Erythroblast (primary cell): ENCODE data around the gene KMT5C.

ENCODE experiments used
- DNase-seq, 2 experiments: peaks; one replicate each; lab custom pipeline; 2025; lab: John Stamatoyannopoulos, UW
- GATA1 ChIP-seq: IDR thresholded peaks from 2 replicates; pipeline ENCODE4 v1.6.1; 2011; ENCODE audit warnings: low read depth, mild to moderate bottlenecking, control low read depth, low read length, moderate library complexity
- POLR2A ChIP-seq: IDR thresholded peaks from 2 replicates; pipeline ENCODE4 v1.6.1; 2011; ENCODE audit warnings: mild to moderate bottlenecking, low read length

Gene KMT5C

GRCh38 chr19:55362990-55363716 is 23.5 kb downstream of the KMT5C start, which contains the start of gene GARIN5B:
TSS of gene GARIN5B (minus strand) at chr19:55363260. CDS start at chr19:55363066, 194 bp downstream.
- TF ChIP-seq POLR2A (no peak), GATA1 (no peak)
- DNase-seq = no peak

- TF ChIP-seq POLR2A (no peak), GATA1 (no peak)
- DNase-seq = no peak
These were observed 25.6 kb downstream of the KMT5C start for GRCh38 chr19:55365245-55365644.

DNA sequence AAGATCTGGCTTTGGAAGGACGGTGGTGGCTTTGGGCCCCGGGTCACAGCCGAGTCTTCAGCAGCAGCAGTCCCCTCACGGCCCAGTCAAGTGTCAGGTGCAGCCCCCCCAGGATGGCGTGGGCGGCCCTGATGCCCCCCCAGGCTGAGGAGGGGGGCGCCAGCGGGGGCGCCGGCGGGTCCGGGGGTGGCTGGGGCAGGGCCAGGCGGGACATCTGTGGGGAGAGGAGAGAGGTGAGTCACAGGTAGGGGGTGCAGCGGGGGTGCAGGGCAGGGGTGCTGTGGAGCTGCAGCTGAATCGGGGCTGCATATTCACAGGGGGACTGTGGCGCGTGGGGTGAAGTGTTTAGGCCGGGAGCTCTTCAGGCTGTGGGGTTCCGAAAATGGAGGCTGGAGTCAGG is 26.3 kb downstream of the KMT5C start:
- no peak for DNase-seq
- TF ChIP-seq GATA1 = no peak

DNA sequence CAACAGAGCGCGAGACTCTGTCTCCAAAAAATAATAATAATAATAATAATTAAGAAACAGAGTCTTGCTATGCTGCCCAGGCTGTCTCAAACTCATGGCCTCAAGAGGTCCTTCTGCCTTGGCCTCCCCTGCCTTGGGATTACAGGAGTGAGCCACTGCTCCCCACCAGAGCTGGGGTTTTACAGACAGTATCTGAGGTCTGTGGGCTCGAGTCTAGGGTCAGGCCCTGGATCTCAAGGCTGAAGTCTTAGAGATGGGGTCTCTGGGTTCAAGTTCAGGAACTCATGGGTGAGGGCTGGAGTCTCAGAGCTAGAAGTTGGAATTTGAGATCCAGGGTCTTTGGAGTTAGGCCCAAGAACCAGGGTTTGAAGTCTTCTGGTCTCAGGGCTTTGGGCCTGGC is 27.1 kb downstream of the KMT5C start:
- TF ChIP-seq POLR2A (no peak), GATA1 (no peak)
- no peak for DNase-seq

- DNase-seq = no peak
These were observed 28.4 kb downstream of the KMT5C start for GRCh38 chr19:55368106-55368505.

DNA sequence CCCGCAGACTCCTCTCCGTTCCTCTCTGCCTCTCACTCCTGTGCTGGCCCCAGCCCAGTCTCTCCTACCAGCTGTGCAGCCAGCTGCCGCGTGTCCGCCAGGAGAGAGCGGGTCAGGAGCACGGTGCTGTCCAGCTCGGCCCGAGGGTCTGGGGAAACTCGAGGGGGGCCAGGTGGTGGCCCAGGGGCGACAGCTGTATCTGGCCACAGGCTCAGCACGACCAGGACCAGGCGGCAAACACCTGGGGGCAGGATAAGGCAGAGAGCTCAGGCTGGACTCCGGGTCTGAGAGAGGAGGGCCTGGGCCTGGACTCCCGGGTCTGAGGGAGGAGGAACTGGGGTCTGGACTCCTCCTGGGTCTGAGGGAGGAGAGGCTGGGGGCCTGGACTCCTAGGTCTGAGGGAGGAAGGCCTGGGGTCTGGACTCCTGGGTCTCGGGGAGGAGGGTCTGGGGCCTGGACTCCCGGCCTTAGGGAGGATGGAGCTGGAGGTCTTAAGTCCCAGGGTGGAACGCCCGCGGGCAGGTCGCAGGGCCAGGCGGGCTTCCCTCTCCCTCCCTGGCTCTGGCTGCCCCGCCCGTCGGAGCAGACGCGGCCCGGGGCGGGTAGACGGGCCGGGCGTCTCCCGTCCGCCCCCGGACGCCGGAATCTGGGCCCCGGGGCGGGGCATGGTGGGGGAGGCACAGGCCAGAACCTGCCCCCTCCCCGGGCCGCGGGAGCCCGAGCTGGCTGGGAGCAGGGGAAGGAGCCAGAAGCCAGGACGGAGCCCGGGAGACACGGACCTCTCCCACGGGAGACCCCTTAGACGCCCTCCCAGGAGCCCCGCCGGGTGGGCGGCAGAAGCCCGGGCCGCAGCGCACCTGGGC is 29.3 kb downstream of the KMT5C start:
- no peak for DNase-seq
- no peak for TF ChIP-seq GATA1
- no peak for TF ChIP-seq POLR2A

More at GRCh38 chr19:55368106-55368505, 28.4 kb downstream of the KMT5C start:
- no peak for TF ChIP-seq POLR2A
- TF ChIP-seq GATA1 = no peak

GRCh38 chr19:55369653-55370304 is 30.1 kb downstream of the KMT5C start:
- no peak for TF ChIP-seq GATA1
- no peak for TF ChIP-seq POLR2A
- no peak for DNase-seq

DNA sequence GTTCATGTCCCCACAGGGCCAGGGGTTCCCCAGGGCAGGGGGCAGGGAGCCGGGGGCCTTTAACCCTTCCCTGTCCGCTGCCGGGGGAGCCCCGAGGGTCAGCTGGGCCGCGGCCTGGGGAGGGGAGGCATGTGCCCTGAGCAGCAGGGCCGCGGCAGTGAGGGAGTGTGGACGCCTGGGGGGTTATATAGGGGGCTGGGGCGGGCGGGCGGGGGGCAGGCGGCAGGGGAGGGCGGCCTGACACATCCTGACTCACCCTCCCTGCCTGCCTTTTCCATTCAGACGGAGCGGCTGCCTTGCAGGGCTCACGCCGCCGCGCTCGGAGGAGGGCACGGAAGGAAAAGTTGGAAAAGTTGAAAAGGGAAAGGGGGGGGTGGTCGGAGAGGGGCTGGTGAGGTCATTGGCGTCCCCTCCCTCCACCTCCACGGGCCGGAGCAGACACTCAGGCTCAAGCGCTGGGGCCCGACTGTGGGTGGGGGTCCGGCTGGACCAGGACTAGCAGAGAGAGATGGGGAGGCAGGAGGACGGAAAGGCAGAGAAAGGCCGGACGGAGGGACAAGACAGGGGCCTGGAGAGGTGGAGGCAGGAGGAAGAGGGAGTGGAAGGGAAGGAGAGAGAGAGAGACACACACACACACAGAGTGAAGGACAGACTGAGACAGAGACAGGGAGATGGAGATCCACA is 30.8 kb downstream of the KMT5C start, which contains the start of gene IL11:
IL11 (minus strand) TSS at position 159 of the 684 bp plus-strand sequence; CDS start at position 6, 153 bp downstream.
- DNase-seq = no peak
- no peak for TF ChIP-seq GATA1
- no peak for TF ChIP-seq POLR2A

DNA sequence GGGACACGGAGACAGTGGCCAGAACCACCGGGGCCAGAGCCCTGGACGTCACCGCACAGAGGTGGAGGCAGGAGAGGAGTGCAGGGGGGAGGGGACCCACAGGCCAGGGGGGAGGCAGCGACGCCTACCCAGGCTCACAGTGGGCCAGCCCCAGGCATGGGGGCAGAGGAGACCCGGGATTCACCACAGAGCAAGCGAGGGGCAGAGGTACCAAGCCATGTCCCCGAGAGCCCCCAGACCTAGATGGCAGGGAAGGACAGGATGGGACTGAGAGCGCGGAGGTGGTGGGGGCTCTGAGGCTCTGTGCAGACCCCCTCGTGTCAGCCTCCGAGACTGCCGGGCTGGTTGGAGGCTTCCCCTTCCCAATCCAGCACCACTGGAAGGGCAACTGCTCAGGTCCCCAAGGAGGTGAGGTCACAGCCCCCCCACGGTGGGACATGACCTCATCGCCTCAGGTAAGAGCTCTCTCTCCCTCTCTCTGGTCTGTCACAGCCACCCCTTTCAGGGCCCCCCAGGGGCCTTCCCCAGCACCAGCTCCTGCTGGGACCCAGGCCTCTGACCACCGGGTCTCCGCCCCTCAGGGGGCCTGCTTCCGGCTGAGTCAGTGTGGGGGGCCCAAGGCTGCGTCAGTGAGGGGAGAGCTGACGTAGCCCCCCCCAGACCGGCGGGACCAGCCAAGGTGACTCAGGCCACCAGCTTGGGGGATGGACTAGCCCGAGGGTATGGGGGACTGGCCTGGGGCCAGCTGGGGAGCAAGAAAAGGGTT is 32.8 kb downstream of the KMT5C start:
- no peak for DNase-seq
- TF ChIP-seq GATA1 (no peak), POLR2A (no peak)

DNA sequence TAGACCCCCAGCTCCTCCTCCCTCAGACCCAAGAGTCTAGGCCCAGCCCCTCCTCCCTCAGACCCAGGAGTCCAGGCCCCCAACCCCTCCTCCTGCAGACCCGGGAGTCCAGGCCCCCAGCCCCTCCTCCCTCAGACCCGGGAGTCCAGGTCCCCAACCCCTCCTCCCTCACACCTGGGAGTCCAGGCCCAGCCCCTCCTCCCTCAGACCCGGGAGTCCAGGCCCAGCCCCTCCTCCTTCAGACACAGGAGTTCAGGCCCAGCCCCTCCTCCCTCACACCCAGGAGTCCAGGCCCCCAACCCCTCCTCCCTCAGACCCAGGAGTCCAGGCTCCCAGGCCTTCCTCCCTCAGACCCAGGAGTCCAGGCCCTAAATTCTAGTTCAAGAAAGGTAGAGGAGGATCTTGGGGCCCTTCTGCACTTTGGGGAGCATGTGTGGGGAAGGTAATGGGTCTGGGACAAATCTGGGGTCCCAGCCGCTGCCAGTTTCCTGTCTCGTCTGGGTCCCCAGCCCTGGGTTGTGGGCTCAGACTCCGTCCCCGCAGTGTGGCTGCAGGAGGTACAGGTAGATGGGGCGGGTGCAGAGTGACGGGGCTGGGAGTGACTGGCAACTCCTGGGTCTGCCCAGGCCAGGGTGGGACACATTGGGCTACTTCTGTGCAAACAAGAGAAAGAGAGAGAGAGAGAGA is 33.8 kb downstream of the KMT5C start:
- DNase-seq = no peak
- TF ChIP-seq POLR2A (no peak), GATA1 (no peak)

DNA sequence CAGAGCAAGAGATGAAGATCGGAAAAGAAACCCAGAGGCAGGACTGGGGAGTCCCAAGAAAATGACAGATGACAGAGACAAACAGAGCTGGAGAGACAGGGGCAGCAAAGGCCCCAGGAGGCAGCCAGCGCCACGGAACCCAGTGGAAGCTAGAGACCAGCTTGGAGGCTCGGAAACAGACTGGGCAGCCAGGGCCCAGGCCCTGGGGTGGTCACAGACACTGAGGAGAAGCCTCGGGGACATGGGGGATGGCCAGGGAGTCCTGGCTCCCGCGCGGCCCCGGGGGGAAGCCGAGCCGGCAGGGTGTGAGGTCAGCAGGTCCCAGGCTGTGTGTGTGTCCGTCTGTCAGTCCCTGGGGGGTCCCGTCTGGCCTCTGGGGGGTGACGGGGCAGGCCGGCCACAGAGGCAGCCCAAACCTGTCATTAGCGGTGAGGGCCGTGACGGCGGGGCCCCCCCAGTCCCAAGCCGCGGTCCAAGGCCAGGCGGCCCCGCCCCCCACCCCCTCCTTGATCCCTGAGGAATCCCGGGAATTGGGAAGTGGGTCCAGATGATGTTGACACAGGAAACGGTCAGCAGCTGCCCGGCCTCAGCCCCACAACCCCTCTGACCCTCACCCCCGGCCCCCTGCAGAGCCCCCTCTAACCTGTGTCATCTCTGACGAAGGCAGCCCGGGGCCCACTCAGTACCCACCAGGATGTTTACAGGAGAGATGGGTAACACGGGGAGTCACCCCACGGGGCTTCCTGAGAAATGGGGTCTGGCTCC is 34.5 kb downstream of the KMT5C start:
- TF ChIP-seq GATA1 (no peak), POLR2A (no peak)
- no peak for DNase-seq
